GM21723 (cell line): ENCODE data around the gene TIGD3.

Source experiments
- ATAC-seq: cut with Tn5 transposase; IDR thresholded peaks from one replicate; pipeline ENCODE4 v1.9.1; 2021; ENCODE audit warnings: mild to moderate bottlenecking, moderate library complexity; ENCODE audit not compliant: unreplicated experiment

Gene TIGD3

GRCh38 chr11:65404210-65404609 lies 49.7 kb downstream of the TIGD3 start:
- ATAC-seq, result no peak

GRCh38 chr11:65404638-65405339 lies 50.2 kb downstream of the TIGD3 start:
- ATAC-seq, result no peak
